ENCODE measurements around the gene ARHGAP26. TPM values are rescaled to one million over a fixed set of nuclear protein-coding genes. Genes with fewer than 3 reads are reported as not detected.
"Not testable (repeated sequence)": the region's sequence is repeated elsewhere in the genome, so short reads cannot be mapped to it uniquely, and the experiment has no call there.

Gene ARHGAP26
- total RNA-seq, 1 experiment from 2014 or later, result 11.8 TPM

GRCh38 chr5:142981886-142982820 is 212.0 kb downstream of the ARHGAP26 start:
- in situ Hi-C loops (cut with HindIII; ENCODE audit: low pct_unique_long_range_greater_than_20kb, low sequenced_read_pairs), result no loop called here
- DNase-seq (ENCODE audit: low read depth, low spot score), result no peak

GRCh38 chr5:142982821-142983200 is 212.6 kb downstream of the ARHGAP26 start:
- in situ Hi-C loops (cut with HindIII; ENCODE audit: low pct_unique_long_range_greater_than_20kb, low sequenced_read_pairs), result no loop called here

GRCh38 chr5:142984011-142984410 is 213.8 kb downstream of the ARHGAP26 start:
- DNase-seq (ENCODE audit: low read depth, low spot score), result no peak

More at GRCh38 chr5:142982821-142983200, 212.6 kb downstream of the ARHGAP26 start:
- no peak for DNase-seq (ENCODE audit: low read depth, low spot score)

GRCh38 chr5:142984525-142984924 is 214.3 kb downstream of the ARHGAP26 start:
- in situ Hi-C loops (cut with HindIII; ENCODE audit: low pct_unique_long_range_greater_than_20kb, low sequenced_read_pairs), result no loop called here

More at GRCh38 chr5:142984011-142984410, 213.8 kb downstream of the ARHGAP26 start:
- in situ Hi-C loops (cut with HindIII; ENCODE audit: low pct_unique_long_range_greater_than_20kb, low sequenced_read_pairs), result no loop called here

DNA sequence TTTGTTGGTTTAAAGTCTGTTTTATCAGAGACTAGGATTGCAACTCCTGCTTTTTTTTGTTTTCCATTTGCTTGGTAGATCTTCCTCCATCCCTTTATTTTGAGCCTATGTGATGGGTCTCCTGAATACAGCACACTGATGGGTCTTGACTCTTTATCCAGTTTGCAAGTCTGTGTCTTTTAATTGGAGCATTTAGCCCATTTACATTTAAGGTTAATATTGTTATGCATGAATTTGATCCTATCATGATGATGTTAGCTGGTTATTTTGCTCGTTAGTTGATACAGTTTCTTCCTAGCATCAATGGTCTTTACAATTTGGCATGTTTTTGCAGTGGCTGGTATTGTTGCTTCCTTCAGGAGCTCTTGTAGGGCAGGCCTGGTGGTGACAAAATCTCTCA is 219.1 kb downstream of the ARHGAP26 start:
- DNase-seq (ENCODE audit: low read depth, low spot score); in situ Hi-C loops (cut with HindIII; ENCODE audit: low pct_unique_long_range_greater_than_20kb, low sequenced_read_pairs): not testable (repeated sequence)

More at GRCh38 chr5:142984525-142984924, 214.3 kb downstream of the ARHGAP26 start:
- no peak for DNase-seq (ENCODE audit: low read depth, low spot score)

GRCh38 chr5:142990073-142990472 is 219.9 kb downstream of the ARHGAP26 start:
- in situ Hi-C loops (cut with HindIII; ENCODE audit: low pct_unique_long_range_greater_than_20kb, low sequenced_read_pairs); DNase-seq (ENCODE audit: low read depth, low spot score): not testable (repeated sequence)

GRCh38 chr5:142994218-142994617 is 224.0 kb downstream of the ARHGAP26 start:
- in situ Hi-C loops (cut with HindIII; ENCODE audit: low pct_unique_long_range_greater_than_20kb, low sequenced_read_pairs), result no loop called here
- DNase-seq (ENCODE audit: low read depth, low spot score), result no peak

DNA sequence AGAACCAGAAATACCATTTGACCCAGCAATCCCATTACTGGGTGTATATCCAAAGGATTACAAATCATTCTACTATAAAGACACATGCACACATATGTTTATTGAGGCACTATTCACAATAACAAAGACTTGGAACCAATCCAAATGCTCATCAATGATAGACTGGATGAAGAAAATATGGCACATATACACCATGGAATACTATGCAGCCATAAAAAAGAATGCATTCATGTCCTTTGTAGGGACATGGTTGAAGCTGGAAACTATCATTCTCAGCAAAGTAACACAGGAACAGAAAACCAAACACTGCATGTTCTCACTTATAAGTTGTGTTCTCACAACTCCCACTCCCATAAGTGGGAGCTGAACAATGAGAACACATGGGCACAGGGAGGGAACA is 225.4 kb downstream of the ARHGAP26 start:
- DNase-seq (ENCODE audit: low read depth, low spot score); in situ Hi-C loops (cut with HindIII; ENCODE audit: low pct_unique_long_range_greater_than_20kb, low sequenced_read_pairs): not testable (repeated sequence)

DNA sequence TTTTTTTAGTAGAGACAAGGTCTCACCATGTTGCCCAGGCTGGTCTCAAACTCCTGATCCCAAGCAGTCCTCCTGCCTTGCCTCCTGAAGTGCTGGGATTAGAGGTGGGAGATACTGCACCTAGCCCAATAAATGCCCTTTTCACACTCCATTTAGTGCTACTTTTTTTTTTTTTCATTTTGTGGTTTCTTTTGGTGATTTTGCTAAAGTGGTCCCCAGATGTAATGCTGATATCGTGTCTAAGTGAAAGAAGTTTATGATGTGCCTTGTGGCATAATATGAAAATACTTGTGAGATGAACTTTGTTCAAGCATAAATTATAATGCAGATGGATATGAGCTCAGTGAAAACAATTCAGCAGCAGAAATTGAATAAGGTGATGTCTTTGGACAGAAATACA is 227.4 kb downstream of the ARHGAP26 start:
- in situ Hi-C loops (cut with HindIII; ENCODE audit: low pct_unique_long_range_greater_than_20kb, low sequenced_read_pairs), result no loop called here
- no peak for DNase-seq (ENCODE audit: low read depth, low spot score)

DNA sequence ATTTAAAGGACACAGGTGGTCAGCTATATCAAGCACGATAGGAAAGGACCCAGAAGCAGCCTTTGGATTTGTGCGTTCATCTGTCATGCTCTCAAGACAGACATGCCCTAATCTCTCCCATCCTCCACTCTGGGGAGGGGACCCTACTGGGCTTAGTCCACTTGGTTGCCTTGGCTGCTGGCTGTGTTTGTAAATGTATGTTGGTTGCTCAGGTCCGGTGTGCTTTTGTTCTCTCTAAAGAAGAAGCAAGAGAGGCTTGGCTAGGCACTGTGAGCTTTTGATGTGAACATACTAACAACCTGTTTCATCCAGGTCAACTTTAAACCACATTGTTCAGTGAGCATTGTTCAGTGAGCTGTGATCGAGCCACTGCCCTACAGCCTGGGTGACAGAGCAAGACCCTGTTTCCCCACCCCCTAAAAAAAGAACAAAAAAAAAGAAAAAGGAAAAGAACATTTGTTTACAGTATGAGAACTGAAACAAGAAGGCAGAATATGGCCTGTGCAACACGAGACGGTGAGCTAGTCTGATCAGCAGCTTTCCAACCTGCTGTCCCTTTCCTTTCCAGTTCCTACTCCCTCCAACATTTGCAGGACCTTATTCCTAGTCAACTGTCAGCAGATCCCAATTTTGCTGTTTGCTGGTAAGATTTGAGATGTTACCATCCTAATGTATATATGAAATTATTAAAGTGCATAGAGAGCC is 228.3 kb downstream of the ARHGAP26 start:
- no peak for DNase-seq (ENCODE audit: low read depth, low spot score)
- in situ Hi-C loops (cut with HindIII; ENCODE audit: low pct_unique_long_range_greater_than_20kb, low sequenced_read_pairs), result no loop called here

DNA sequence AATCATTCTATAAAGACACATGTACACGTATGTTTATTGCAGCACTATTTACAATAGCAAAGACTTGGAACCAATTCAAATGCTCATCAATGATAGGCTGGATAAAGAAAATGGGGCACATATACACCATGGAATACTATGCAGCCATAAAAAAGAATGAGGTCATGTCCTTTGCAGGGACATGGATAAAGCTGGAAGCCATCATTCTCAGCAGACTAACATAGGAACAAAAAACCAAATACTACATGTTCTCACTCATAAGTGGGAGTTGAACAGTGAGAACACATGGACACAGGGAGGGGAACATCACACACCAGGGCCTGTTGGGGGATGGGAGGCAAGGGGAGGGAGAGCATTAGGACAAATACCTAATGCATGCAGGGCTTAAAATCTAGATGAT is 230.4 kb downstream of the ARHGAP26 start:
- in situ Hi-C loops (cut with HindIII; ENCODE audit: low pct_unique_long_range_greater_than_20kb, low sequenced_read_pairs); DNase-seq (ENCODE audit: low read depth, low spot score): not testable (repeated sequence)

DNA sequence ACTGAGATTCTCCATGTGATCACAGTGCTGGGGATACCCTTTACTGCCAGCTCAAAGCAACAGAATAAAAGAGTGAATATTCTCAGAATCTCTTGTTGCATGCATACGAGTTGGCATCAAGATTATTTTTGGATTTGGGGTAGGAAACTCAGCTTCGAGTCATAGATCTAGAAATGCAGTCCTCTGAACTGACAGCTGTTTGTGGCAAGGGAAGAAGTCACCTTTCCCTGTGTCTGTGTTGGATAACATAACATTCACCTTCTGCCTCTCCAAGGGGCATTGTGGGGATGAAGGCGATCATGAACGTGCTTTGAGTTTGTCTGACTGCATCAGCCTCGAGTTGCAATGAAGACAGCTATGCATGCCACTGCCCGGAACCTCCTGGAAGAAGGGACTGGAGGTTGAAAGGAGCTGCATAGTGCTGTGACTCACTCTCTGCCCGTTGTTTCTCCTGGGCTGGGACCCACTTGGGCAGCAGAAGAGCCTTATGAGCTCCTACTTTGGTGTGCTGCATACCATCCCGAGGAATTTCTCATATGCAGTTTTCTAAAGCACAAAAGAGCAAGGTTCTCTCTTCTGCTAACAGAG is 231.7 kb downstream of the ARHGAP26 start:
- no peak for DNase-seq (ENCODE audit: low read depth, low spot score)
- in situ Hi-C loops (cut with HindIII; ENCODE audit: low pct_unique_long_range_greater_than_20kb, low sequenced_read_pairs), result no loop called here

GRCh38 chr5:143002459-143003327 is 232.5 kb downstream of the ARHGAP26 start:
- DNase-seq (ENCODE audit: low read depth, low spot score), result peak; percentile 39
- in situ Hi-C loops (cut with HindIII; ENCODE audit: low pct_unique_long_range_greater_than_20kb, low sequenced_read_pairs), result no loop called here

DNA sequence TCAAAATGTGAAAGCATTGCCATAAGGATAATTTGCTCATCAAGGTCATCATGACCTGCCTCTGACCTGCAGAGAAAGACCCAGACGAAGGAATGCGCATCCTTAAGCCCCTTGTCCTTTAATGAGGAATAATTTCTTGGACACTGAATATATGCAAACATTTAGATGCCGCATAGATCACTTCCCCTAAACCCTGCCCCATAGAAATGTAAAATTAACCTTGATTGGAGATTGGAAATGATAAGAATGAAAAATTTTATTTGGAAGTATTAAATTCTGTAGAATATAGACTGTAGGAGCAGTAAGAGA is 233.1 kb downstream of the ARHGAP26 start:
- in situ Hi-C loops (cut with HindIII; ENCODE audit: low pct_unique_long_range_greater_than_20kb, low sequenced_read_pairs), result no loop called here
- DNase-seq (ENCODE audit: low read depth, low spot score), result no peak

DNA sequence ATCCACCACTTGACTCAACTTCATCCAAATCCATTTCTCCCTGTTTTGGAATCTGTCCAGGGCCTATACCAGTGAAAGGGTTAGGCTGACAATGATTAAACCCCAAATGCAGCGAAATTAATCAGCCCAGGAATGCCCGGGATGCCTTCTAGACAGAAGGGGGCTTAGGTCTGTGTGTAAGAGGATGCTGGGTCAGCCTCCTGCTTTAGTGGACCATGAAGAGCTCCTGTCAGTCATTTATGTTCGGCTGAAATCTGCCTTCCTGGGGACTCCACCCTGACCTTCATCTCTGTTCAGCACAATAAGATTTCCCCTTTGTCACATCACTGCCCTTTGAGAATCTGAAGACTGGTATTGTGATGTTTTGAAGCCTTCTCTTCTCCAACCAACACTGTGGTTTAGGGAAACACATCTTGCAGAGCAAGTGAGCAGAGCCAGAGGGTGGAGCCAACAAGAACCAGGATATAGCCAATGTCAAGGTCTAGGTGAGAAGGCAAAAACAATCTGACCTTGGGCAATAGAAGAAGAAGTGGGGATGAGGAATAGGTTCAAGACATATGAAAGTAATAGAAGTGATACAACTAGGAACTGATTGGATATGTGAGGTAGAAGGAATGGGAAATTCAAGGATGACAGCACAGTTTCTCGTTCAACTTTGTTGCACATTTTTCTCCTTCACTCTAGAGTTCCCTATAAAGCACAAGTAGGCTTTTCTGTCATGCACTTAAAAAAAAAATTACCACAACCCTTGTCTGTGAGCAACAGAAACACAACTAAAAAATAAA is 234.4 kb downstream of the ARHGAP26 start:
- in situ Hi-C loops (cut with HindIII; ENCODE audit: low pct_unique_long_range_greater_than_20kb, low sequenced_read_pairs), result no loop called here
- DNase-seq (ENCODE audit: low read depth, low spot score), result no peak

GRCh38 chr5:143006501-143006900 is 236.3 kb downstream of the ARHGAP26 start:
- in situ Hi-C loops (cut with HindIII; ENCODE audit: low pct_unique_long_range_greater_than_20kb, low sequenced_read_pairs), result no loop called here
- DNase-seq (ENCODE audit: low read depth, low spot score), result no peak

DNA sequence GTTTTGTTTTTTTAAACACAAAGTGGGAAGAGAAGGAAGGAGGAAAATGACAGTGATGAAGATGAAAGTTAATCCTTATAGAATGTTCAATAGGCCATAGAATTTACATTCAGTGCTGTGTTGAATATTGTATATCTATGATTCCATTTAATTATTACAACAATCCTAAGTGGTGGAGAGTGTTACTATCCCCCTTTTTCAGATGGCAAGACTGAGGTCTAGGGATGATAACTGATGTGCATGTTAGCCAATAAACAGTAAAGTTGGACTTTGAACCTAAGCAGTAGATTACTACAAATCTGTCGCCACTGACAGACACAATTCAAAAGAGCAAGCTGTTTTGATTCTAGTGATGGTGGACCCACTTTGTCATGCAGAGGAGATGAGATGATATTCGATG is 237.9 kb downstream of the ARHGAP26 start:
- in situ Hi-C loops (cut with HindIII; ENCODE audit: low pct_unique_long_range_greater_than_20kb, low sequenced_read_pairs), result no loop called here

More for the DNA sequence above, 237.9 kb downstream of the ARHGAP26 start:
- no peak for DNase-seq (ENCODE audit: low read depth, low spot score)

Measured in SK-MEL-5 (cell line).